Suppressor macrophage treated with lipopolysaccharide for 4 hours (primary cell): ENCODE measurements around the gene HOXB2.
"Not testable (repeated sequence)": the region's sequence is repeated elsewhere in the genome, so short reads cannot be mapped to it uniquely, and the experiment has no call there.

ENCODE experiments used
- DNase-seq: peaks from one replicate; pipeline ENCODE4 v3.0.0-alpha.2; 2020

Gene HOXB2

GRCh38 chr17:48513097-48513496 is 31.8 kb downstream of the HOXB2 start:
- DNase-seq: no peak

GRCh38 chr17:48510761-48511604 is 33.9 kb downstream of the HOXB2 start:
- DNase-seq: no peak

GRCh38 chr17:48510381-48510760 is 34.5 kb downstream of the HOXB2 start:
- no peak for DNase-seq

- DNase-seq: not testable (repeated sequence)
Measured at GRCh38 chr17:48509708-48510107, 35.2 kb downstream of the HOXB2 start.

GRCh38 chr17:48506246-48506645 is 38.7 kb downstream of the HOXB2 start:
- no peak for DNase-seq

GRCh38 chr17:48505788-48506187 is 39.1 kb downstream of the HOXB2 start:
- peak; percentile 63 for DNase-seq

GRCh38 chr17:48504953-48505352 is 40.0 kb downstream of the HOXB2 start:
- no peak for DNase-seq

GRCh38 chr17:48503747-48504146 is 41.2 kb downstream of the HOXB2 start:
- no peak for DNase-seq

GRCh38 chr17:48502901-48503300 is 42.0 kb downstream of the HOXB2 start:
- DNase-seq: no peak

- DNase-seq: no peak
Measured at GRCh38 chr17:48502312-48502711, 42.6 kb downstream of the HOXB2 start.

- no peak for DNase-seq
Measured at GRCh38 chr17:48500435-48501426, 44.2 kb downstream of the HOXB2 start.

- no peak for DNase-seq
Measured at GRCh38 chr17:48499735-48500434, 45.0 kb downstream of the HOXB2 start.

- no peak for DNase-seq
Measured at GRCh38 chr17:48499248-48499647, 45.7 kb downstream of the HOXB2 start.

- DNase-seq: no peak
Measured at GRCh38 chr17:48498164-48498850, 46.6 kb downstream of the HOXB2 start.

- no peak for DNase-seq
Measured at GRCh38 chr17:48497103-48497502, 47.8 kb downstream of the HOXB2 start.

GRCh38 chr17:48494335-48494734 is 50.6 kb downstream of the HOXB2 start:
- no peak for DNase-seq
